ENCODE results near the gene MNX1. TPM values are rescaled to one million over a fixed set of nuclear protein-coding genes. Genes with fewer than 3 reads are reported as not detected.

Gene MNX1
- total RNA-seq, 4 donors from 2014 or later, result not detected

GRCh38 chr7:157041514-157042277 lies 31.2 kb upstream of the MNX1 start:
- Histone ChIP-seq H3K27me3 (no peaks in the 10 kb centered on the region), H3K36me3 (no peaks in the 10 kb centered on the region), H3K4me1 (no peaks in the 10 kb centered on the region), H3K4me3 (no peak overlapping the region), H3K9me3 (peaks cover 0 to 7% (median 0%) of the 10 kb centered on the region in 4 donors), H3K27ac (no peak overlapping the region)
- WGBS, 2 donors, result 83 to 86% methylated on average over 20 of the region's 20 CpGs
- DNase-seq (ENCODE audit: low spot score in 2 of 2), result no peak
- TF ChIP-seq POLR2A (IDR thresholded peaks at IDR 0.05), result no peak
- TF ChIP-seq EP300 (IDR thresholded peaks at IDR 0.05), result no peak
- no peak for TF ChIP-seq CTCF (IDR thresholded peaks at IDR 0.05)

GRCh38 chr7:157041004-157041403 lies 30.5 kb upstream of the MNX1 start:
- no peaks in the 10 kb centered on the region for H3K36me3 ChIP-seq
- H3K27ac ChIP-seq, result no peak overlapping the region
- TF ChIP-seq POLR2A (IDR thresholded peaks at IDR 0.05) (no peak), EP300 (IDR thresholded peaks at IDR 0.05) (no peak), CTCF (IDR thresholded peaks at IDR 0.05) (no peak)
- H3K9me3 ChIP-seq, result peaks cover 0 to 14% (median 2%) of the 10 kb centered on the region in 4 donors
- no peak overlapping the region for H3K4me3 ChIP-seq
- no peaks in the 10 kb centered on the region for H3K4me1 ChIP-seq
- H3K27me3 ChIP-seq, result no peaks in the 10 kb centered on the region
- no peak for DNase-seq (ENCODE audit: low spot score in 2 of 2)
- WGBS, 2 donors, result 52 to 58% methylated on average over 13 of the region's 13 CpGs

GRCh38 chr7:157037635-157038034 lies 27.2 kb upstream of the MNX1 start:
- Histone ChIP-seq H3K36me3 (no peaks in the 10 kb centered on the region), H3K27ac (no peak overlapping the region), H3K4me1 (no peaks in the 10 kb centered on the region), H3K9me3 (peaks cover 0 to 25% (median 2%) of the 10 kb centered on the region in 4 donors), H3K27me3 (no peaks in the 10 kb centered on the region), H3K4me3 (no peak overlapping the region)
- TF ChIP-seq CTCF (IDR thresholded peaks at IDR 0.05), result no peak
- no peak for TF ChIP-seq POLR2A (IDR thresholded peaks at IDR 0.05)
- no peak for TF ChIP-seq EP300 (IDR thresholded peaks at IDR 0.05)
- WGBS, 2 donors, result 69 to 77% methylated on average over 9 of the region's 9 CpGs
- no peak for DNase-seq (ENCODE audit: low spot score in 2 of 2)

GRCh38 chr7:157037028-157037427 lies 26.6 kb upstream of the MNX1 start:
- H3K27ac ChIP-seq, result no peak overlapping the region
- H3K36me3 ChIP-seq, result no peaks in the 10 kb centered on the region
- no peaks in the 10 kb centered on the region for H3K27me3 ChIP-seq
- DNase-seq (ENCODE audit: low spot score in 2 of 2), result no peak
- TF ChIP-seq CTCF (IDR thresholded peaks at IDR 0.05) (no peak), EP300 (IDR thresholded peaks at IDR 0.05) (no peak), POLR2A (IDR thresholded peaks at IDR 0.05) (no peak)
- WGBS, 2 donors, result 93 to 95% methylated on average over 4 of the region's 4 CpGs
- peaks cover 0 to 25% (median 2%) of the 10 kb centered on the region in 4 donors for H3K9me3 ChIP-seq
- no peaks in the 10 kb centered on the region for H3K4me1 ChIP-seq
- no peak overlapping the region for H3K4me3 ChIP-seq

GRCh38 chr7:157035979-157036378 lies 25.5 kb upstream of the MNX1 start:
- H3K27me3 ChIP-seq, result peaks cover 0 to 5% of the 10 kb centered on the region in 2 donors
- no peak overlapping the region for H3K4me3 ChIP-seq
- H3K4me1 ChIP-seq, result no peaks in the 10 kb centered on the region
- no peak for TF ChIP-seq POLR2A (IDR thresholded peaks at IDR 0.05)
- TF ChIP-seq CTCF (IDR thresholded peaks at IDR 0.05), result no peak
- TF ChIP-seq EP300 (IDR thresholded peaks at IDR 0.05), result no peak
- peaks cover 0 to 25% (median 2%) of the 10 kb centered on the region in 4 donors for H3K9me3 ChIP-seq
- H3K36me3 ChIP-seq, result no peaks in the 10 kb centered on the region
- no peak for DNase-seq (ENCODE audit: low spot score in 2 of 2)
- no peak overlapping the region for H3K27ac ChIP-seq
- 24 to 41% methylated on average over 1 of the region's 1 CpG for WGBS, 2 donors

Data from tibial nerve (tissue), 4 donors.